Middle frontal gyrus (tissue), 1 donor: ENCODE measurements around the gene ADAM29.
"Not testable (repeated sequence)": the region's sequence is repeated elsewhere in the genome, so short reads cannot be mapped to it uniquely, and the experiment has no call there.

Experiments
- DNase-seq: peaks from one replicate; pipeline ENCODE4 v3.0.0-alpha.2; 2015; ENCODE audit warnings: low spot score; ENCODE audit errors: extremely low spot score

The ADAM29 gene

DNA sequence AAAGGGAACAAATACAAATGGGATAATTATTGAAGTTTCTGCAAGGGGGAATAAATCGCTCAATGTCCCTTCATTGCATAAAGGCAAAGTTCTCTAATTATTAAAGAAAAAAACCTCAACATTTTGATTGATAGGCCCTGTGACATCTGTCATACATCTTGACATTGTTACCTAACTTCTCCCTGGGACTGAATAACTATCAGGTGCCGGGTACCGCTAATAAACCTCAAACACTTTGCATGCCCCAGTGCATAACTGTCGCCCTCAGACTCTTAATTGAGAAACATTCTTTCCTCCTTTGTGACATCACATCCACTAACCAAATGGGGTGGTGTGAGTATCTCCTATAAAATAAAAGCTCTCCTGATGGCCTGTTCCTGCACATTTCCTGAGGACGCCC, at the start of gene ADAM29:
ADAM29 (plus strand) TSS at position 301 of the 400 bp plus-strand sequence. CDS start 57,168 bp downstream, outside the sequence.
- no peak for DNase-seq

DNA sequence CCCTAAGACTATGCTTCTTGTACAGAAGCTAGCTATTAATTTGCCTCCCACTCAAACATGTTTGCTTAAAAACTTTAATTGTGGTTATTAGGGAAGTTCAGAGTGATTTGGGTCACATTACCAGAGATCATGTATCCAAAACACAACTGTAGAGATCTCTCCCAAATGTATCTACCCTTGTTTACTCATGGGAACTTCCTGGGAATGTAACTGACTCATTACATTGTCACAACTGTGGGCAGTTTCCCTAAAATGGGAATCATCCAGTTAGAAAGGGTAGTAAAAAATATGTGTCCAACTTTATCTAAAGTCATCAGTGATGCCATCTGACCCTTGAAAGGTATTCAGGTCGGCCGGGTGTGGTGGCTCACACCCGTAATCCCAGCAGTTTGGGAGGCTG, 48.8 kb upstream of the ADAM29 start:
- no peak for DNase-seq

- DNase-seq = no peak
Measured at GRCh38 chr4:174870311-174870710, 47.8 kb upstream of the ADAM29 start.

DNA sequence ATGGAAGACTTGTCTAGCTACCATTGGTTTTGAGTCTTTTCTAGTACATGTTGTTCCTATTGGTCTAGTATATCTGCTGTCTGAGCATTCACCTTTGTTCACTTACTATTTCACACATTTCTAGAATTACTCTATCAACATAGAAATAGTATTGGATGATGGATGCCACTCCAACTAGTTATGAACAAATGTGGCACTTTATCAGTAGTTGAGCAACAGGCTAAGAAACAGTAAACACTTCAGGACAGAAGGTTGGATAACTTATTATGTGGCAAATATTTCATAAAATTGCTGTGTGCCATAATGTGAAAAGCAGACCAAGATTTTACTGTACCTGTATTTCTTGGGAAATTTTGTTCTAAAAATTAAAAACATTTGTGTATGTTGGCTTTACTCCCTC, 46.8 kb upstream of the ADAM29 start:
- DNase-seq = no peak

- not testable (repeated sequence) for DNase-seq
Measured at GRCh38 chr4:174873146-174873545, 45.0 kb upstream of the ADAM29 start.

- no peak for DNase-seq
Measured at GRCh38 chr4:174873931-174874330, 44.2 kb upstream of the ADAM29 start.

DNA sequence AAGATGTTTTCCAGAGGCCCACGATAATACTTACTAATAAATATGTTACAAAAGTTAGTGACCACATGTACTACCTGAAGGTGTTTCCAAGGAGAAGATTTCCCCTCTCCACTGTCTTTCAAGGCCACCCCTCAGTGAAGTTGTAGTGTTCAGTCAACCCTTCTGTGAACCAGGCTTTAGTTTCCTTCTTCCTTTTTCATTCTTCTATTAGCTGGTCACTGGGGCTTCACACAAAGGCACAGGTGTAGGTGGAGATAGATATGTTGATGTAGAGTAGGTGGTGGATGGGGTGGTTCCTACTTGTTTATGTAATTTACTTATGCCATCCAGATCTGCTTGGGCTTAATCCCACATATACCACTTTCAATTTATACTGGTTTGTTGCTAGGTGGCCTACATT, 43.3 kb upstream of the ADAM29 start:
- DNase-seq = no peak

DNA sequence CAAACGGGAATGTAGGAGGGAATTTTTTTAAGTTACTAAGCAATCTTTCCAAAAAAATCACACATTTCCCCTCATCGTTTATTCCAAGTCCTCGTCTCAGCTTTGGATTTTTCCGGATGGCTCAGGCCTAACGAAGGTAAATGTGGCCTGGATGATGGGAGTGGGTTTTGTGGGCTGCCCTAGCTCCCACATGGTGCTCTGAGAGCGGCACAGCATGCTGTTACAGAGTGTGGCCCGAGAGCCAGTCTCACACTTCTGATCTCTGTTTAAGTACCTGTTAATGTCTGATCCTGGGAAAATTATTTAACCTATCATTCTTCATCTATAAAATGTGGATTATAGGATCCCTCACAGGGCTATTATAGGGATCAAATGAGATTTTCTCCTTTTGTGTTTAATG, 38.2 kb upstream of the ADAM29 start:
- DNase-seq = no peak

DNA sequence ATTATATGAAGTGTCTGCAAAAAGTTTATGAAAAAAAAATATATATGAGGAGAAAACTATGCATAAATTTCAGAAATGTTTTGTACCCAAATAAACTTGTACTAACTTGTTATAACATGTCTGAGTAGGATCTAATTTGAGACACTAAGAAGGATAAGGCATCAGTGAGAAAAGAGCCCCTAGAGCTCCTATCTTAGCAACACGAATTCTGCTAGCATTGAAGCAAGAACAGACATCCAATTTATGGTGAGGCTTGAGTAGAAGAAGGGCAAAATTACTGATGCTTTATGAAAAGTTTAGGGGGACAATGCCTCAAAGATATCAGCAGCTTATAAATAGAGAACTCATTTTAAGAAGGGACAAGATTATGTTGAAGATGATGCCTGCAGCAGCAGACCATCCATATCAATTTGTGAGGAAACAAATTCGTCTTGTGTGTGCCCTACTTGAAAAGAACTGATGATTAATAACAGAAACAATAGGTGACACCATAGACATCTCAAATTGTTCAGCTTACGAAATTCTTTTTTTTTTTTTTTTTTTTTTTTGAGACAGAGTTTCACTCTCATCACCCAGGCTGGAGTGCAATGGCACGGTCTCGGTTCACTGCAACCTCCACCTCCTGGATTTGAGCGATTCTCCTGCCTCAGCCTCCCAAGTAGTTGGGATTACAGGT, 35.7 kb upstream of the ADAM29 start:
- DNase-seq = no peak

DNA sequence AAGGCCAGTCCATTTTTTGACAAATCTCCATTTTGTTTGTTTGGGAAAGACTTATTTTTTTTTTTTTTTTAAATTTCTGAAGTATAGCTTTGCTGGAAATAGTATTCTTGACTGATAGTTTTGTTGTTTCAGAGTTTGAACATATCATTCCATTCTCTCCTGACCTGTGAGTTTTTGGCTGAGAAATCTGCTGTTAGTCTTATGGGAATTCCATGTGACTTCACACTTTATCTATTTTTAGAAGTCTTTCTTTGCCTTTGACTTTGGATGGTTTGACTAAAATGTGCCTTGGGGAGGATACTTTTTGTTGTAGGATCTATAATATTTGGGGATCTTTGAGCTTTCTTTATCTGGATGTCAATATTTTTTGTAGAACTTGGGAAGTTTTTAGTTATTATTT, 10.7 kb upstream of the ADAM29 start:
- no peak for DNase-seq

- no peak for DNase-seq
Measured at GRCh38 chr4:174910271-174910670, 7.9 kb upstream of the ADAM29 start.

- DNase-seq = no peak
Measured at GRCh38 chr4:174912919-174913543, 5.1 kb upstream of the ADAM29 start.

- no peak for DNase-seq
Measured at GRCh38 chr4:174919886-174920423, 1.8 kb downstream of the ADAM29 start.

DNA sequence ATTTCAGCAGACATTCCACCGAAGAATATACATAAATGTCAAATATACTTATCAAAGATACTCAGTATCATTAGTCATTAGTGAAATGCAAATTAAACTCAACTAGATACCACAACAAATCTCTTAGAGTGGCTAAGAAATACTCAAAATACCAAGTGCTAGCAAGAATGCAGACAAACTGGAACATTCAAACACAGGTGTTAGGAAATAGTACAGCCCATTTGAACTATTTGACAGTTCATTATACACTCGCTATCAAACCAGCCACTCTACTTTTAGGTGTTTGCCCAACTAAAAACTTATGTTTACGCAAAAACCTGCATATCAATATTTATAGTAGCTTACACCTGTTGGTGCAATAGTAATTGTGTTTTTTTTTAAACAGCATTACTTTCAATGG, 8.8 kb downstream of the ADAM29 start:
- DNase-seq = no peak

DNA sequence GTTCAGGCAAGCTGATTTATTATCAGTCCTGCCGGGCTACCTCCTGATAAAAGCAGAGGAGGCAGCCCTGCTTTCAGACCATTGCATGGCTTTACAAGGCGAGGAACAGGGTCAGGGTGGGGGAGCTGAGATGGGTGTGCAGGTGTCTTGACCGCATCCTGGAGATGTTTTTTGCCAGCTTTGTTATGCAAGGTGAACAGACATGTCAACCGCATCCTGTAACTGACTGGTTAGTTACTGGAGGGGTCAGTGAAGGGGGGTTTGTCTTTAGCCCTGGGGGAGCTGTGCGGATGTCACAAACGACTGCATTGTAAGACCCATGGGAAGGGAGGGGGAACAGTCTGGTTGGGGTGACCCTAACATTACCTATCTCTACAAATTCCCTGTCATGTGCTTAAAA, 10.0 kb downstream of the ADAM29 start:
- DNase-seq = no peak

DNA sequence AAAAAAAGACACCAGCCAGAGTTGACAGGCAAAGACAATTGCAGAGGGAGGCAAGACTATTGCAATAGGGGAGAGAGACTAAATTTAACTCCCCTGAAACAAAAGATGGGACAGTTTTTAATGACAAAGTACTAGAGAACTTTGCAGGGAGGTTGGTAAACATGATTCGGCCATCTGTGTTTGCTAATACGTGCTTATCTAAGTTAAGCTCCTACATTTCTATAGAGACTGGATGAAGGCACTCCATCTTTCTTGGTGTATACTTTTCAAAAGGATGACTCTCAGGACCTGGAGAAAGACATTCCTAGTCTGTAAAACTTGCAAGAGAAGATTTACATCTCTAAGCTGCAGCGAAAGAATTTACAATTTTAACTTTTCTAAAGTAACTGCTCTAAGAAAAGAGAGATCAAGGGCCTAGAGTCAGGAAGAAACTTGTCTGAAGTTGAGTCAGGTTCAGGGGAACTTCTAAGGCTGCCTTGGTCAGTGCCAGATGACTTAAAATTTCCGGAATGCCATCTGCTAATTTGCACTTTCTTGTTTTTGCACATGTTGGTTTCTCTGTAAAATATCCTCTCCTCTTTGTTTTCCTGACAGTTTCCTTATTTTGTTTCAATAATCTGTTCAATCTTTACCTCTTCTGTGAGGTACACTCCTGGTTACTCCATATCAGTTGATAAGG, 10.6 kb downstream of the ADAM29 start:
- no peak for DNase-seq

DNA sequence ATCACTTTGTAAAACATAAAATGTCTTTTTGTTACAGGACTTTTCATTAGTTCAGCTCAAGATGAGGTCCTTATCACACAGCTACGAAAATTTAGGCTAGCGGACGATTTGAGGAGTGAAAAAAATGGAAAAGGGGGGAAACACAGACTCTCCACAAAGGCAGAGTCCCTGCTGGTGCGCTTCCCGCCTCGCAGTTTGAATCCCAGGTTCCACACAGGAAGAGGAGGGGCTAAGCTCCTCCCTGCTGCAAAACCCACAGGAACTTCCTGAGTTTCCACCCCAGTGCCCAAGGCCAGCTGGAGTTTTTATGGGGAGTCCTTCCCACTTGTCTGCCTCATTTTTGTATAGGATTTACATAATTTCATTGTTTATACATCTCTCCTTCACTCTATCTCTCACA, 11.2 kb downstream of the ADAM29 start:
- DNase-seq = no peak

GRCh38 chr4:174930895-174931294, 12.7 kb downstream of the ADAM29 start:
- DNase-seq = no peak

- DNase-seq = no peak
Measured at GRCh38 chr4:174933083-174933482, 14.9 kb downstream of the ADAM29 start.

- DNase-seq = no peak
Measured at GRCh38 chr4:174934360-174934759, 16.2 kb downstream of the ADAM29 start.

- no peak for DNase-seq
Measured at GRCh38 chr4:174935607-174936006, 17.4 kb downstream of the ADAM29 start.

- no peak for DNase-seq
Measured at GRCh38 chr4:174940002-174940401, 21.8 kb downstream of the ADAM29 start.
